Measurements from ENCODE around the gene ERG.

DNA sequence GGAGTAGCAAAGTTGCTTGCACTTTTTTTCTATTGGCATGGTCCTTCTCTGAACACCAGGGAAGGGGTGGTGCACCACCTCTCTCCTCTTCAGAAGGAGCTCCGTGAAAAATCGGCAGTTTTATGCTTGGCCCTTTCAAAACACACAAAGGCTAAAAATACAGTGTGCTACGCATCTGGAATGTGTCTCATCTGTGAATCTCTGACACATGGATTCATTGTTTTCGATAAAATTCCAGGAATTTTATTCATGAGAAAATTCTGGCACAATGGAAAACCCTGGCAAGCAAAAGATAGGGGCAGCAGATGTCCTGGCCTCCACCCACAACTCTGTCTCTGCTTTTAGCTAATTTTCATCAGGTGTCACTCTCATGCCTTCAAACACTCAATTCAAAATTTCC is 42.9 kb downstream of the ERG start:
- TF ChIP-seq GATA2 (IDR thresholded peaks at IDR 0.05; ENCODE audit: low read depth, low read length) (no peak), GATA3 (IDR thresholded peaks at IDR 0.05; ENCODE audit: low read depth, low read length) (no peak)

All from SH-SY5Y (cell line).